OCI-LY1 (cell line): Measurements from ENCODE around the gene ARHGAP24.

Experiments used
- EZH2 ChIP-seq: fragments of 200-600 bp; sonication (generic), shearing (Covaris generic); IDR thresholded peaks from 2 replicates; pipeline ENCODE4 v1.8.0; 2017; ENCODE audit warnings: borderline replicate concordance, mixed run types, mild to moderate bottlenecking, antibody characterized with exemption, low read length, moderate library complexity, mixed read lengths
- TF ChIP-seq, protein P1 (sequence below): fragments of 200-600 bp; sonication (generic), shearing (Covaris generic); IDR thresholded peaks from 2 replicates; pipeline ENCODE4 v1.5.1; 2017; ENCODE audit warnings: mild to moderate bottlenecking, antibody characterized with exemption, low read length, moderate library complexity, mixed read lengths

DNA sequence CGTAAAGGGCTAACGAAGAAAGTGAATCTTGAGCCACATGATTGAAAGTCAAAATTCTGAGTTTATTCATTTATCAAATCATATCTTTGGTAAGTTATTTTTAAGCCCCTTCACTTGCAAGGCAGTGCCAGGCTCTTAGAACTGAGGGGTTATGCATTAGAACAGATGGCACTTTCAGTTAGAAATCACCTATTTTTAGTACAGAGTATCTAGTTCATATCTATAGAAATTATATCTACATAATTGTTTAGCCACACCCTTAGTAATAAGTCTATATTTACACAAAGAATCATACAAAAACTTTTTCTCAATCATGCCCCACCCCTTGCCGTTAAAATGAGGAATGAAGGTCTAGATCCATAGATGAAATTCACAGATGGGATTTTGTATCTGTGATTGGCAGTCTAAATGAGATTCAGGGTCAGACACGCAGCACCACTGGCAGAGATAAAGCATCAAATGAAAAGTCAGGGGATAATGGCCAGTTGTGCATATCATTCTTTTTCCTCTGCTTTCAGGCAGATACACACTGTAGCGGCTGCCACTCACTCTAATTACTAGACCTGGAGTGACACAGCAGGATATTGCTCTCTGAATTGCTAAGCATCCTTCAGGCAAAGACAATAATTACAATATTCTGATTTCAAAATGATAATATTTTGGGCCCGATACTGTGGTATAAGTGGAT lies 444.4 kb downstream of the ARHGAP24 start:
- TF ChIP-seq, protein P1, sequence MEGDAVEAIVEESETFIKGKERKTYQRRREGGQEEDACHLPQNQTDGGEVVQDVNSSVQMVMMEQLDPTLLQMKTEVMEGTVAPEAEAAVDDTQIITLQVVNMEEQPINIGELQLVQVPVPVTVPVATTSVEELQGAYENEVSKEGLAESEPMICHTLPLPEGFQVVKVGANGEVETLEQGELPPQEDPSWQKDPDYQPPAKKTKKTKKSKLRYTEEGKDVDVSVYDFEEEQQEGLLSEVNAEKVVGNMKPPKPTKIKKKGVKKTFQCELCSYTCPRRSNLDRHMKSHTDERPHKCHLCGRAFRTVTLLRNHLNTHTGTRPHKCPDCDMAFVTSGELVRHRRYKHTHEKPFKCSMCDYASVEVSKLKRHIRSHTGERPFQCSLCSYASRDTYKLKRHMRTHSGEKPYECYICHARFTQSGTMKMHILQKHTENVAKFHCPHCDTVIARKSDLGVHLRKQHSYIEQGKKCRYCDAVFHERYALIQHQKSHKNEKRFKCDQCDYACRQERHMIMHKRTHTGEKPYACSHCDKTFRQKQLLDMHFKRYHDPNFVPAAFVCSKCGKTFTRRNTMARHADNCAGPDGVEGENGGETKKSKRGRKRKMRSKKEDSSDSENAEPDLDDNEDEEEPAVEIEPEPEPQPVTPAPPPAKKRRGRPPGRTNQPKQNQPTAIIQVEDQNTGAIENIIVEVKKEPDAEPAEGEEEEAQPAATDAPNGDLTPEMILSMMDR, result no peak
- TF ChIP-seq EZH2, result no peak
